NCI-H2029 treated with DMSO at 0.1 percent for 48 hours (cell line): ENCODE data around the gene CYTH1.

Source experiments
- DNase-seq: peaks from one replicate; lab custom pipeline; 2025; lab: John Stamatoyannopoulos, UW

The CYTH1 gene

DNA sequence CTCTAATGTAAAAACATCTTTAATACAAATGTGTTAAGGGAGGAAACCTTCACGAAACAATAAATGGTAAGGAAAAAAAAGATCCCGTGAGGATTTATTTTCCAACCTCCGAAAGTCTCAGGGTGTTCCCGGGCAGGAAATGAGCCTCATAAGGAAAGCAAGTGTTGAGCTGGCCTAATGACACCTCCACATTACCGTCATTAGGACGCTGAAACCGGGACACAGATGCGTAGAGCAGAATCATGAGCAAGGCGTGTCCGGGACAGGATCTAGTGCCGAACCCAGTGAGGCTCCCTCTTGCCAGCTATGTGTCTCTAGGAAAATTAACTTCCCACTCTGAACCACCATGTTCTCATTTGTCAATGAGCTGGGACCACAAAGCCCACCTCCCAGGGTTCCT lies 22.7 kb upstream of the CYTH1 start:
- DNase-seq: no peak

DNA sequence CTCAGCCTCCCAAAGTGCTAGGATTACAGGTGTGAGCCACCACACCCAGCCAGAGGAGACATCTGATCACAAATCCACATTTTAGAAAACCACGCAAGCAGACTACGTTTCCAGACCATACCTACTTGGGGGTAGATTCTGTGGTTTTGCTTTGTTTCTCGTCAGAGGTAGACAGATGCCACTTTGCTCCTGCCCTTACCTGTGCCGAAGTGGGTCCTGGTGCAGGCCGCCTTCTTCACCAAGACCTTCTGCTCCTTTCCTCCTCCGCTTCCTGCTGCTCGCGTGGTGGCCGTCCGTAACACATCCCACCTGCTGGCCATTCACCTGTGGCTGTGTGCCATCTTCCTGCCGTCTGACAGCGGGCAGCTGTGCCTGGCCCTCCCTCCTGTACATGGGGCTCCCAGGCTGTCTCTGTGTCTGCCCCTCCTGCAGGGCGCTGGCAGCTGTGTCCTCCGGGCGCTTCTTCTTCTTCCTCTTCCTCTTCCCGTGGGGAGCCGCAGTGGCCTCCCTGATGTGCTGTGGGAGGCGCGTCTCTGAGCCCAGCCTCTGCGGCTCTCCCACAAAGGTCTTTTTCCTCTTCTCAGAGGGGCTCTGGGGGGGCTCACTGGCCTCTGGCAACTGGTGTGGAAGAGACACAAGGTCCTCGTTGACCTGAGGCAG lies 21.2 kb upstream of the CYTH1 start:
- DNase-seq: no peak

DNA sequence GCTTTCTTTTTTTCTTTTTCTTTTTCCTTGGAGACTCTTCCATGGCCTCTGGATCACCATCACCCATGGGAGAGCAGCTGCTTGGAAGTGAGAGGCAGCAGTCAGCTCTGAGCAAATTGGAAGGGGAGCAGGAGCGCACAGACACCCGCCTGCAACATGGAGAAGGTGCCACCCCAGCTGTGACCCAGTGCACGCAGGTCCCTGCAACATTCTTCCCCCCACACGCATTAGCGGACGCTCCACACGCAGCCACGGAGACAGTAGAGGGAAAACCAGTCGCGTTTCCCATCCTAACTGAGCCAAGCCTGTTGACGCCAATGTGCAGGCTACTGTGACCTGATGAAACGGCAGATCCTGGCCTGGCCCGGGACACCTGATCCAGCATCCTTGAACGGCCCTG lies 20.4 kb upstream of the CYTH1 start:
- DNase-seq: no peak

DNA sequence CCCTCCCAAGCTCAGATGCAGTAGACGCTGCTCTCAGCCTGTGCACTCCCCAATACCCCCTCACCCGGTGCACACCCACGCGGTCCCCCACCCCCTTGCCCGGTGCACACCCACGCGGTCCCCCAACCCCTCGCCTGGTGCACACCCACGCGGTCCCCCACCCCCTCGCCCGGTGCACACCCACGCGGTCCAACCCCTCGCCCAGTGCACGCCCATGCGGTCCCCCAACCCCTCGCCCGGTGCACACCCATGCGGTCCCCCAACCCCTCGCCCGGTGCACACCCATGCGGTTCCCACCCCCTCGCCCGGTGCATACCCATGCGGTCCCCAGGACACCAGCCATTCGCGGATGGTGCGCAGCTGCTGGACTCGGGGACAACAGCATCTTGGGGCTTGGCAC lies 19.9 kb upstream of the CYTH1 start:
- DNase-seq: no peak

DNA sequence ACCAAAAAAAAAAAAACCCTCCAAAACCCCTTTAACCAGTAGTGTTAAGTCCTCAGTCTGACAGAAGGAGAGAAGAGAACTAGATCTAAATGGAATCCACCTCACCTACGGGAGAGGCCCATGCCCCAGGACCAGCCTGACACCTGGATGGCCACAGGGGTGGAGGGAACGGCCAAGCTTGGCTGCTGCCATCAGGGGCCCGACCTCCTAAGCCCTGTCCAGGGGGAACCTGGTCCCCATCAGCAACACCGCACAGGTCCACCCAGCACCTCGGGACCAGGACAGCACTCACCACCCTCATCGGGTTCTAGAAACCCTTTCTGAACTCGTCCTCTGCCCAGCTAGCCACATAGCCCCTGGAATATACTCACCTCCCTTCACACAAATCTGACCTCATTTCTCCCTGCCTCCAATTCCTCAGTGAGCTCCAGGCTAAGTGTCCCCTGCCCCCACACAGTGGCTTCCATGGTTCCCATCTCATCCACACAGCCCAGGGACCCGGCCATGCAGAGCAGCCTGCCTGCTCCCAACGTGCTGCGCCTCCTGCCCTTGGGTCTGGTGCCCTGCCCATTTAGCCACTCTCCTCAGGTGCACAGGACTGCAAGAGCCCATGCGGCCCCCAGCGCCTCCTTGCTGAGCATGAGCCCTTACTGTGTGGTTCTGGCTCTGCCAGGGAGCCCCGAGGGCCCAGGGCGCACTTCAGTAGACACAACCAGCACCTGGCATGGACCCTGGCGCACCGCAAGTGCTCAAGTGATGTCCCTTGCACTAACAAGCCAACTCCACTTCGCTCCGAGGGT lies 18.3 kb upstream of the CYTH1 start:
- no peak for DNase-seq

DNA sequence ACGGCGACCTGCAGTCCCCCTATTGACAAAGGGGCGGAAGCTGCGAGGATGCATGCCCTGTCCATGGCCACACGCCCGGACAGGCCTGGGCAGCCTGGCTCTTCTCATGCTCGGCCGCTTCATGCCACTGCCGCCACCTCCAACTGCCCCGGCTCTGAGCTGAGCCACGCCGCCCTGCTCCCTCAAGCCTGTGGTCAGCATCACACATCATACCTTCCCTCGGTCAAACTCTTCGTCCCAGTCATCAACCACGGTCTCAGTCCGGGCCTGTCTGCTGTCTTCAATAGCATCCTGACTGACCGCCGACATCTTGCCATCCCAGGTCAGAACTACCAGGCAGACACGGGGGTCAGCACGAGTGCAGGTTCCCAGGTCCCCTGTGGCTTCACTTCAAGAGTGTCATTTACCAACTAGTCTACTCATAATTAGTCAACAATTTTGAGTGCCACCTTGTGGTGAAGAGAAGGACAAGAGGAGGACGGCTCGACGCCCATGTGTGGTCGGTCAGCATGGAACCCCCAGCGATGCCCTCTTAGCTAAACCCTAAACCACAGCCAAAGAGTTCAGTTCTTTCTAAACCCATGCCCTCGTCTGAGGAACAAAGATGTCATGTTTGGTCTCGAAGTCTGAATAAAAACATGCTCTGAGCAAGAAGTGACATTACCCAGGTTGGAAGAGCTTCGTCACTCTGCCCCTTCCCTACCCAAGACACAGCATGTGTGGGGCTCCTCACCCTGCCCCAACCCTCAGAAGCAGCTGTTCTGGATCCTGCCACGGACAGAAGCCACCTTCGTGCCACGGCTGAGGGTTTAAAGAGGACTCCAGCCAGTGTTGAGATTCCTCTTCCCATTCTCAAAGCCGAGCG lies 16.9 kb upstream of the CYTH1 start:
- no peak for DNase-seq

DNA sequence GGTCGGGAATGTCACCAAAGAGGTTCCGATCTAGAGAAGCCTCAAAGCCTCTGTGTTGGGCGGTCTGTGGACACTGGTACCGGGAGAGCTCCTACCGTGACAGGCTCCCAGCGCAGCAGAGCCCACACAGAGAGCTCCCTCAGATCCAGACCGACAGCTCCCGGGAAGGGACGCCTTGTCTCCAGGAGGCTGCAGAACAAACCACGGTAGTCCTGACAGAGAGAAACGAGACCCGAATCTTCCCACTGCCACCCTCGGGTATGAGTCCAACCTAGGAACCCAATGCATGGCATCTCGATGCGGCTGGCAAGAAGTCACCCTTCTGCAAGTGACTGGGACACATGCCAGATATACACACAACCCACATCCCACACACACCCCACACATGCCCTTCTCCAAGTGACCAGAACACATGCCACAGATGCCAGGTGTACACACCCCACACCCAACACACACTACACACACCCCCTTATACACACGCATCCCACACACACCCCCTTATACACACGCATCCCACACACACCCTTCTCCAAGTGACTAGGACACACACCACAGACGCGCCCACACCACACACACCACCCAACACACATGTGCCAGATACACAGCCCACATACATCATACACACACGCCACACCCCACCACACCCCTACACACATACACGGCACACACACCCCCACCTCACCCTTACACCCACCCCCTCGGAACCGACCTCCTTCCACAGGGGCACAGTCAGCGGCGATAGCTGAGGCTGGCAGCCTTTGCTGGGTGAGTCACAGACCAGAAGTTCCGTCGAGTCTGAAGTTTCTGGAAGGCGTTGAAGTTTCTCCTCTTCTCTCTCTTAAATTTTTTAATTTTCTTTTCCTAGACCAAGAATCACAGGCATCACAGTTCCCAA lies 15.9 kb upstream of the CYTH1 start:
- no peak for DNase-seq

DNA sequence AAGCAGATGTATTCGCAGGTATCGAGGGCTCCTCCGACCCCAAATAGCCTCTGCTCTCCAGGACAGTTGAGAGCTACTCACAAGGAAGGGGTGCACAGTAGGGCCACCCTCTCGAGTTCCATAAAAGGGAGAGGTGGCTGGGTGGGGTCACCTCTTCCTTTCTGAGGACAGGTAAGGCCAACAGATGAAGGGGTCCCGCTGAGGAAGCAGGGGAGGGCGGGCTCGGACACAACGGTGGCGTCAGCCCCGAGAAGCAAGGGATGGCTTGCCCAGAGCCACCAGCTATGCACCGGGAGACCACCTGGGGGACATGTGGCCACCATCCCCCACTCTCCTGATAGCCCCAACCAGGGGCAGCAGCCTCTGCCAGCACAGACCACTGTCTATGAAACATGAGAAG lies 15.1 kb upstream of the CYTH1 start:
- no peak for DNase-seq

DNA sequence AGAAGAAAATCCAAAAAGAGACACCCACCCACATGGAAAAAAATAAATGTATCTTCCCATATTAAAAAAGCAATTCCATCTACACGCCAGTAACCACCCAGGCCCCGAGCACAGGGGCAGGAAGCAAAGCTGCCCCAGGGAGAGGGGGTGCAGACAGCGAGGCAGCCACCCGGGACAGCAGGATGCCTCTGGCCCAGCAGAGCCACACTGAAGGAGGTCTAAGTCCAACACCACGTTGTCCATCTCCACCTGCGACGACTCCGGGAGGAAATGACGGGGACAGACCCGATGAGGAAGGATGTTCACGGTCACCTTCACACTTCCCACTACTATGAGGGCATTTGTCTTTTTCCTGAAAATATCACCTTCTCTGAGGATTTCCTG lies 14.4 kb upstream of the CYTH1 start:
- DNase-seq: no peak

DNA sequence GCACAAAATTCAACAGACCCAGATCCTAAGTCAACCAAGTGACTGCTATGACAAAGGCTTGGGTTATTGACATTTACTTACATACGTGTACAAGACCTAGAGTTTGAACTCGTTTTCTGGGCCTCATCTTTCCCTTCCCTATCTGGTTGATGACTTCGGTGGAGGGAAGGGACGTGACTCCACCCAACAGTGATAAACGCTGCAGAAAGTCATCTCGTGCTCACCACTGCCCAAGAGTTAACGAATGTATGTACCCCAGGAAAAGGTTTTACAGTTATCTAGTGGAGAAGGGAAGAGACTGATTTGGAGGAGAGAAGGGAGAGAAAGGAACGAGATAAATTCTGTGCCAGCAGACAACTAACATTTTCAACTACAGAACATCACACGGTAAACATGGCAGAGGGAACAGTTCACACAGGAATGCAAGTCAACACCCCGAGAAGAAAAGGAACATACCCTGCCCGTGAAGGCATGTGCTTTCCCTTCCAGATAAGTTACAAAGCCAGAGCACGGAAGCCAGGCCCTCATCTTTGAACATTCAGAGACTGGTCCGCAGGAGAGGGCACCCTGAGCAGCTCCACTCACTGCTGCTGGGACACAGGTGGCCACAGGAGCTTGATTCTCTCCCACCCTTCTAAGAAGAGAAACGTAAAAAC lies 13.9 kb upstream of the CYTH1 start:
- no peak for DNase-seq

DNA sequence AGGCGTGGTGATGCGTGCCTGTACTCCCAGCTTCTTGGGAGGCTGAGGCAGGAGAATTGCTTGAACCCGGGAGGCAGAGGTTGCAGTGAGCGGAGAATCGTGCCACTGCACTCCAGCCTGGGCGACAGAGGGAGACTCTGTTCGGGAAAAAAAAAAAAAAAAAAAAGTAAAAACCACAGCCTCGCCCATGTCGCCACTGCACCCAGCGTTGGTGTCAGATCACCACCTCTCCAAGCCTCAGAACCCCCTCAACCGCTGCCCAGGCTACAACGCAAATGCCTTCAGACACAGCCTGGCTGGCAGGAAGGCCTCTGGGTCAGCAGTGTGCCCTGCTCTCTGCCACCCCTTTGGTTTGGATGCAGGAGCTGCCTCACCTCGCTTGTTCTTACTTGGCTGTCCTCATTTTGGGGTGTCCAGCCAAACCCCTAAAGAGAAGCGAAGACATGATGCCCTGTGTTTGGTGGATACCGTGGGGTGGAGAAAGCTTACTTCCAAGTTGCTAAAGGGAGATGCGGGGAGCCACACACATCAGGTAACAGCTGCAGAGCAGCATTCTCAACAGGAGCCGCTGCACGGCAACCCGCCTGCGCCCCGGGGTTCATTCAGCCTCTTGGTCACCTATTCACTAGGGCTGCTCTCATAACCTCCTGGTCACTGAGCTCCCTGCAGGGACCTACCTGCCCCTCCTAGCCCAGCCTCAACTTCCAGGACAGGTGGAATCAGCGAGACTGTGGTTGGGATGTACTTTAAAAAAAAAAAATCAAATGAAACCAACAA lies 13.0 kb upstream of the CYTH1 start:
- DNase-seq: no peak

DNA sequence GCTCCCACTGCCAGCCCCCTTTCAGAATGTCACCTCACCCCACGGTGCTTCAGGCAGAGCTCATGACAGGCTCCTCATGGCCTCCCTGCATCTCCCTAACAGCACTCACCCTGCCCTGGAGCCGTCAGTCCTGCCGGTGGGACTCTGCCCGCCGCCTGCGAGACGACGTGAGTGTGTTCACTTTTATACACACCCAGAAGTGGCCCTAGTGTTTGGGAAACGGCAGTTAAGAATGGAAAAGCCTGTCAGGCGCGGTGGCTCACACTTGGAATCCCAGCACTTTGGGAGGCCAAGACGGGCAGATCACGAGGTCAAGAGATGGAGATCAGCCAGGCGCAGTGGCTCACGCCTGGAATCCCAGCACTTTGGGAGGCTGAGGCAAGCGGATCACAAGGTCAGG lies 12.3 kb upstream of the CYTH1 start:
- DNase-seq: no peak

DNA sequence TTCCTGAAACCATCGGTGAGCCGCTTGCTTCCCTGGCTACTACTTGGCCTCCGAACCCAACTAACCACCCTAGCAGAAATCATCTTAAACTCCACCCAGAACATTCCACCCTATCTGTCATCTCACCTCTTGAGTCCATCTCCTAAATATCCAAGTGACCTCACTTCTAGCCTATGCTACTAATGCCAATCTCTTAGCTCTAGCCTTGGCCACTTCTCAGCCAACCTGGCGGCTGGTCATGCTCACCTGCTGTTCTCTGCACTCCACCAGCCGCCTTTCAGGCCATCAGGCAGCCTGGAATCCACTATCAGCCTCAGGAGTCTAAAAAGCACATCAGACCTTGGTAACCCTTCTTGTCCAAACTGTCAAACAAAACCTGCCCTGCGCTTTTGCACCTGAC lies 11.9 kb upstream of the CYTH1 start:
- no peak for DNase-seq

DNA sequence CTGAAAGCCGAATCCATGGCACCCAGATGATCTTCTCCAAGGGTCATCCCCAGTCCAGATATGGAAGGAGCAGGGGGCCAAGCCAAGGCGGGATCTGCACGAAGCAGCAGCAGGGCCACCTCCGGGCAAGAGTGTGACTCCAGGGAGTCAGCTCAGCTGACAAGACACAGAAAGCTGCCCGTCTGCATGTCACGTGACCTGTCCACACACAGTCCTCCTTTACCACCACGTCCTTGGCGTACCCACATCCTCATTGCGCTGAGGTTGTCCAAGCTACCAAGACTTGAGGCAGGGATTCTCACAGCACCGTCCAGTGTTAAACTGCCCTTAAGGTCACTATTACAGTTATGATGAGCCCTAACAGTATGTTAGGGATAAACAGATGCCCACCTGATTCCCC lies 11.3 kb upstream of the CYTH1 start:
- no peak for DNase-seq

DNA sequence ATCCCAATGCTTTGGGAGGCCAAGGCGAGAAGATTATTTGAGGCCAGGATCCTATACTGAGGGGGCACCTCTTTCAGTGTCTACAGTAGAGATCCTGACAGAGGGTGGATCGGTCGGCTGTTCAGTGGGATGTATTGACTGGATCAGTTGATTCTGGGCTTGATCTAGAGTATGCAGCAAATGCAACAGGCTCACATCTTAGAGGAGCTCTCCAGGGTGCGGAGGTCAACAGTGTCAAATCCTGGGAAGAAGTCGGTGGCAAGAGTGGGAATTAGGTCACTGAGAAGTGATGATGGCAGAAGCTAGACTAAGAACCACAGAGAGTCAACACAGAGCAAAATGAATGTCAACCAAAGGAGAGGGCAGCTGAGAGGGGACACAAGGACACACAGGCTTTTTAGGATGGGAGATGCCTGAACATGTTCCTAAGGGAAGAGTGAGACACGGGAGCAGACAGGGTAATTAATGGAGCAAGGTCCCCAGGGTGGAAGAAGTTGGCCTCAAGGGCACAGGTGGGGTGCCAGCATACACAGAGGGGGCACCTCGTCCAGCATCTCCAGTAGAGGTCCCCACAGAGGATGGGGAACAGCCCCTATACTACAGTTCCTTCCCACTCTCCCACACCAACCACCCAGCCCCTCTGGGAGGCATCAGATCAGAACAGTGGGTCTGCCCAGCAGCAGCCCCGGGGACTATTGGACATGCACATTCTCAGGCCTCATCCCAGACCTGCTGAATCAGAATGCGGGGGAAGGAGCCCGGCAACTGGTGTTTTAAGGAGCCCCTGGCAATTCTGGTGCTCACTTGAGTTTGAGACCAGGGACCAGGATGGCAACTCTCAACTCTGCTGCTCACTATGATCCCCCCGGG lies 10.0 kb upstream of the CYTH1 start:
- DNase-seq: no peak

DNA sequence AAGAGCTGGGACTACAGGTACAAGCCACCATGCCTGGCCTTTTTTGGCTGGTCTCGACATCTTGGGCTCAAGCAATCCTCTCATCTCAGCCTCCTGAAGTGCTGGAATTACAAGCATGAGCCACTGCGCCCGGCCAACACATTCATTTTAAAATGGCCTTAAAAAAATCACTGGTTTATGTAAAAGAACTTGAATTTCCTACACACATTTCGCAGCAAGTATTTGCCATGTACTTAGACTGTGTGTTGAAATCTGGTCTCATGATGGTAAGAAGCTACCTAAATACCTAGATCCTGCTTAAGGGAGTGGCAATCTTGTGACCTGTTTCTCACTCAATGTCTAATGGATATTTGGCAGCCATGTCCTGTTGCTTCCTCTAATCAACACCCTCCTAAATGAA lies 8.5 kb upstream of the CYTH1 start:
- DNase-seq: no peak

DNA sequence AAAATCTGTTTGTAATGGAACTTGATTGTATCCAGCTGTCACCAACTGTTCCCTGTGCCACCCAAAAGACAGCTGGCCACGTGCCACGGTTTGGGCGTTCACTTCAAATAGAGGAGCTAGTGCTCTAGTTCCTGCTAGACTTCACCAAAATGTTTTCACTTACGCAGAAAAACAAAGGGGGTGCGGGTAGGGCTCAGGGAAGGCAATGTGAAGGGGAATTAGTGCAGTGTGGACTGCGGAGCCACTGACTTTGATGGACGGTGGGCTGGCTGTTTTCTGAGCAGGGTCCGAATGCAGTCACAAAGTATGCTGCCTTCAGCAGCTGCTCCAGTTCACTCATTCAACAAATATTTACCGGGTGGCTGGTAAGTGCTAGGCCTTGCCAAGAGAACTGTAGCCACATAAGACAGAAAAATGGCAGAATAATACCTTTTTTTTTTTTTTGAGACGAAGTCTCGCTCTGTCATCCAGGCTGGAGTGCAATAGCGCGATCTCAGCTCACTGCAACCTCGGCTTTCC lies 7.6 kb upstream of the CYTH1 start:
- DNase-seq: peak; percentile 70

DNA sequence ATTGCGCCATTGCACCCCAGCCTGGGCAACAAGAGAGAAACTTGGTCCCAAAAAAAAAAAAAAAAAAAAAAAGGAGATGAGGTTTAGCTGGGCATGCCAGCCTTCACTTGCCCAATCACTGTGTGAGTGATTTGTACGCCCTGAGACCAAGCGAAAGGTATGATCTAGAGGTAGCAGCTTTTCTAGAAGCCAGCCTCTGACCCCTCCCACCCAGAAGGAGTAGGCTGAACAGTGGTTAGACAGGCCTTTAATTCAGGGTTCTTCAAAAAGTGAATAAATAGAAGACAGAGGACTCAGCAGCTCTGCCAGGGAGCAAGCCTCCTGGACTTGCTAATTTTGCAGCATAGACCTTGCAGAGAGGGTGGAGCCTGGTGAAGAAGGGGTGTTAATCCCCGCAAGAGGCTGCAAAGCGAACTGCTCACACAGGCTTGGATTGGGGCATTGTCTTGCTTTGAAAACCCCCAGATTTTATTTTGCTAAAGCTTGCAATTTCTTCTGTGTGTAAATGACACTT lies 7.1 kb upstream of the CYTH1 start:
- peak; percentile 59 for DNase-seq

DNA sequence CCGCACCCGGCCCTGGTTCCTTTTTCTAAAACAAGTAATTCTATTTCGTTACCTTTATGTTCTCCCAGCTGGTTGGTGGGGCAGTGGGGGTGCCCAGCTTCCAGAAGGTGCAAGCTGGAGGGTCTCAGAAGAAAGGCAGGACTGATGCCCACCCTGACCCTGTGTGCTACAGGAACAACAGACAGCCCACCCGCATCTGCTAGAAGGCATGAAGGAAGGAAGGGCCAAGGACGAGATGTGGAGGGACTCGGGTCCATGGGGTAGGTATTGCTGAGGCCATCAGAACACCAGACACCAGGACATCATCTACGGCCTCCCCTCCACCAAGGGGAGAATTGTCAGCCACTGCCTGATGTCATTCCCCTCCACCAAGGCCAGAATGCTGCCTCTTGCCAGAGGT lies 6.4 kb upstream of the CYTH1 start:
- no peak for DNase-seq
